ENCODE results near the gene LUC7L2.

DNA sequence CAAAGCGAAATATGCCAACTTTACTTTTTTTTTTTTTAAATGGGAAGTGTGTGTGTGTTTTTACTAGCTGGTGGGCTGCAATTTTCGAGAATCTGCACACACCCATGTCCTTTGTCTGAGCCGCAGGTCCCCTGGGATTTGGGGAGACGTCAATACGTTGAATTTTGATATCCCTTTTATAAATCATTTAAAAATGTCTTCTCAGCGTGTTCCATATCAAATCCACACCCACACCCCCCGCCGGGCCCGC is 19.0 kb upstream of the LUC7L2 start:
- TF ChIP-seq JUN (CRISPR knock-in tag; IDR thresholded peaks at IDR 0.05) (no peak), SMAD3 (CRISPR knock-in tag; IDR thresholded peaks at IDR 0.05; ENCODE audit: borderline replicate concordance) (no peak), NFYB (CRISPR knock-in tag; conservative IDR thresholded peaks at IDR 0.05; ENCODE audit: low read depth) (no peak), ELF4 (CRISPR knock-in tag; IDR thresholded peaks at IDR 0.05; ENCODE audit: low read depth) (no peak)
